DMS53 treated with DMSO at 0.1 percent for 48 hours (cell line): ENCODE results near the gene SLC48A1.

Experiments used
- DNase-seq: peaks from one replicate; lab custom pipeline; 2025; ENCODE audit not compliant: unreplicated experiment; lab: John Stamatoyannopoulos, UW

SLC48A1 gene

DNA sequence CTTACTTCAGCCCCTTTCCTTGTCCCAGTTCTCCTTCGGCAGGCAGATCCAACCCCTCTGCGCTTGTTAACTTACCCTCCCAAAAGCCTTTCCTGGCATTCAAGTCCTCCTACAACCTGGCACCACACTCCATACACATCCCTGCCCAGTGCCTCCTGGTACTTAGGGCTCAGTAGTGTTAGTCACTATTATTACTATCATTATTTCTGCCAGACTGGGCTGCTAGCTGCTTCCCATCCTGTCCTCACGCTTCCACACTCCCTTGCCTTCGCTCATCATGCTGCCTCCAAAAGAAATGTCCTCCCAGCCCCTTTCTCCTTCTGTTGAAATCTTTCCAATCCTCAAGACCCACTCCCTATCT, 48.3 kb downstream of the SLC48A1 start:
- DNase-seq, result no peak

DNA sequence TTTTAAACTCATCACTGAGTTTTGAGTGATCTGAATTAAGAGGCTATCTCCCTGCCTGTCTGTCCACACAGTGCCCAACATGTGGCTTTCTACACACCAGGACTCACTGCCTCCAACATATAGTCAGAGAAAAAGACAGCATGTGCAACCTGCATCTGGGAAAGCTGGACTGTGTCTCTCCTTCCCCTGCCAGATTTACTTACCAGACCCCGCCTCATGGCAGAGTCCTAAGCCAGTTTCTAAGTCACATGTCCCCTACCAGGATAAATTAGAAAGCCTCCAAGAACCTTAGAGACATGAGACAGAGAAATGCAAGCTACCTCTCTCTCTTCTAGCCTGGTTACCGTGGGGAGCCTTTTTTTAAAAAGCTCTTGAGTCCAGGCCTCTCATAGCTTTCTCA, 49.4 kb downstream of the SLC48A1 start:
- DNase-seq, result no peak

DNA sequence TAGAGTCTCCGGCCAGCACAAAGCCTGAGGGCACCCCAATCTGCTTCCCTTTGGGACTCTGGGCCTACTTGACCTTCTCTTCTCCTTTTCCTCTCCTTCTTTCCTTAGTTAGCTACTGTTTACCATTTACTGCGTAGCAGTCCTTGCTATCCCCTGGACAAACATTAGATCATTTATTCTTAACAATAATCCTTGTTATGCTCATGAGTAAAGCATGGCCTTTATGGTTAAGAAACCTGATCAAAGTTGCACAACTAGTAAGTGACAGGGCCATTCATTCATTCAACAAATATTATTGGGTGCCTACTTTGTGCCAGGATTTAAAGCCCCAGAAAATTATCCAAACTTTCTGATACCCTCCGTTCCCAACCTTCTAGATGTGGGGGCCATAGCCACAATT, 49.8 kb downstream of the SLC48A1 start:
- DNase-seq, result no peak

DNA sequence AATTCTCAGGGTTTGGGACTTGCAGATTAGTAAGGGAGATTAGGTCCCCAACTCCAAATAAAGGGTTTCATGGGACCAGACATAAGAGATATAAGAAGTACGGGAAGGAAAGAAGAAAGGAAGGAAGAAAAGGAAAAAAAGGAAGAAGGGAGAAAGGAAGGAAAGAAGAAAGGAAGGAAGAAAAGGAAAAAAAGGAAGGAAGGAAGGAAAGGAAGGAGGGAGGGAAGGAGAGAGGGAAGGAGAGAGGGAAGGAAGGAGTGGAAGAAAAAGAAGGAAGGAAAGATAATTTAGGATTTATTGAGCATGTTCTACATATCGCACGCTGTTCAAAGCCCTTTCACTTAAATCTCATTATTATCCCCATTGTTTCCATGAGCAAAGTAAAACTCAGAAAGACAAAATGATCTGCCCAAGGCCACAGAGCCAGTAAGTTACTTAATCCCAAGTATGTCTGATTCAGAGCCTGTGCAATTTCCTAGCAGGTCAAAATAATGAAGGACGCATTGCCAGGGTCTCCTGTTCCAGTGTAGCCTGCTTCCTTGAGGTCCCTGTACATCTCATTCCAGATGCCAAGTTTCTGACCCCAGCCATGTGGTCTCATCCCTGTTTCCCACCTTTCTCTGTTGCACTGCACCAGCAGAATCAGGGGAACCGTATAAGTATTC, 50.5 kb downstream of the SLC48A1 start:
- DNase-seq, result no peak

DNA sequence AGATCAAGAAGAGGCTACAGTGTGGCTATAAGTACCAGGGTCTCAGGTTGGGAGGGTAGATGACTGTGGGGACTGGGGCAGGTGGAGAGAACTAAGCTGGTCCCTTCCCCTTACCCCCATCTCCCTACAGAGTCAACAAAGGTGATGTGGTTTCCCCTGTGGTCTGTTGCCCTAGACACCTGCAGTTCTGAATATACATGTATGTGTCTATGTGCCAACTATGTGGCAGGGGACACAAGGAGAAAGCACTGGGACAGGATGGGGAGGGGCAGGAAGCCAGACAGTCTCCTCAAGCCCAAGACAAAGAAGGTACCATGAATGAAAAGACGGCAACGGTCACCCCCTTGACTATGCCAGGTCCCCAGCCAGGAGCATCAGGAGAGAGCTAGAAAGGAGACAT, 51.2 kb downstream of the SLC48A1 start:
- no peak for DNase-seq

DNA sequence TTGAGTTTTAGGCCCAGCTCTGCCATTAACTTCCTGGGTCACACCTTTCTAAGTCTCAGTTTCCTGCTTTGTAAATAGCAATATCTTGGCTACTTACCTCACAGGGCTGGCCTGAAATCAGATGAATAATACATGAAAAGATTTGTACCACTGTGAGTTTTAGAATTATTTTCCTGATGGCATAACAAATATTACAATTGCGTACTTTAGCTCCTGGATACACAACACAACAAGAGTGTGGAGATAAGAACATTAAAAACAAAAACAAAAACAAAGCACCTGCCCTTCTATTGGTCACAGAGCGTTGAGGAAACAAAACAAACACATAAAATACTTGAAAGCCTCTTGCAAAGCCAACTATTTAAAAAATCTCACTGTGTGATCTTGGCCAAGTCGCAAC, 51.6 kb downstream of the SLC48A1 start:
- DNase-seq, result no peak

DNA sequence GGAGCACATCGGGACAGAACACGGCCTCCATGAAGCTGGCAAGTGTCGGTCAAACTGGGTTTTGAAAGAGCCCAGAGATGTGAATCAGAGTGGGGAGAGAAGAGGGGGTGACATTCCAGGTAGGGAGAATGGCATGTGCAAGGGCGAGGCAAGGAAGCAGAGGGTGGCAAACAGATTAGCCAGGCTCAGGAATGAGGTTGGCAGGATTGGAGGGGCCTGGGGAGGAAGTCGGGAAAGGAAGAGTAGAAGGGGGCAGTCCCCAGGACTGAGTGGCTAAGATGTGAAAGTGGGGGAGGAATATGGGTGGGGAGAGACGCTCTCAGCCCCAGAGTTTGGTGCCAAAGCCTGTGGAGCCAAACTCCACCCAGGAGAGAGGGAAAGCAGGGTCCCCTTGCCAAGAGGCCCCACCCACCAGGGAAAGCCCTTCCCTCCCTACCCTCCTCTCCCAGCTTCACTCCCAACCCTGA, 52.2 kb downstream of the SLC48A1 start:
- no peak for DNase-seq

DNA sequence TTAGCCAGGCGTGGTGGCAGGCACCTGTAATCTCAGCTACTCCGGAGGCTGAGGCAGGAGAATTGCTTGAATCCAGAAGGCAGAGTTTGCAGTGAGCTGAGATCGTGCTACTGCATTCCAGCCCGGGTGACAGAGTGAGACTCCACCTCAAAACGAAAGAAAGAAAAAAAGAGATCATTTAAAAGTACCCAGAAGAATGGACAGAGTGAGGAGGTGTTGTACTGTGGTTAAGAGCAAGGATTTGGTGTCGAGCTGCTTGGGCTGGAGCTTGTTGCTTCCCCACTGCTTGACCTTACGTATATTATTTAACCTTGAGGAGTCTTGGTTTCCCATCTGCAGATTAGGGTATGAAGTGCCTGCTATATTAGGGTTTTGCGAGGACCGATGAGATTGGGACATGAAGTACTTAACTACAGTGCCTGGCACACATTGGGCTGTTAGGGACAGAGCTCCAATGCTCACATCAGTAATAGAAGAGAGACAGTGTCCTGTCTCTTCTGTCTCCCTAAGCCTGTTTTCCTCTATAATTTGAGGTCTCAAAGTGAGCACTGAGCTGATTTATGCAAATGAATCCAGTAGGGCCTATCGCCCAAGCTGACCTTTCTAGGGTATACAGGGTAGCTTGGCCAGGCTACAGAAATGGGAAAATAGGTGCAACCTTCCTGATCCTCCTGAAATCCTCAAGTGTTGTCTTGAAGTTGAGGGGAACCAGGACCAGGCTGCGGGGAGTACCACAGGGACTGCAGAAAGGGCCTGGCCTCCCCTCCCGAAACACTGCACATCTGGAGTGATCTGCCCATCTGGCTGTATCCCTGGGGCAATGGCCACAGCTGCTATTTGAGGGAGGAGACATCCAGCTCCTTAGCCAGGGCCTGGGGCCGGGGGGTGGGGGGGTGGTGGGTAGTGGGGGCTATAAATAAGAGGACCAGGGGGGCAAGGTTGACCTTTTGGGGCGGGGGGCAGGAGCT, 55.3 kb downstream of the SLC48A1 start:
- no peak for DNase-seq

DNA sequence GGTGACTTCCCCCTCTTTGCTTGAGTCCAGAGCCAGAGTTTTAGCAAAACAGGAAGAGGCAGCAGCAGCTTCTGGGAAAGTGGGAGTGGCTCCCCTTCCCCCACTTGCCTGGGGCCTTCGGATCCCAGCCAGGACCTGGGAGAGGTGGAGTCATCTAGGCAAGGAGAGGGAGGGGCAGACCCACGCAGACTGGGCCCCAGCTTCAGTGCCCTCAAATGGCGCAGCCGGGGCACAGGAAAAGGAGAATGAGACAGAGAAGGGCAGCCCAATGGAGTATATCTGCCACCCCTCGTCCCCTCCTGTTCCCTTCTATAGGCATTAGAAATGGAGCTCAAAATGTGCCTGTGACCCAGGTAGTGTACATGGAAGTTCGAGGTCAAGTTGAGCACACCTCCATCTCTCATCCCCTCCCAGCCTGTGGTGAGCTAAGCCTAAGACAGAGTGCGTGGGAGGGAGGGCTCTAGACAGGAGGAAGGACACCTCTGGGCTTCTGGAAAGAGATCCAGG, 56.0 kb downstream of the SLC48A1 start:
- DNase-seq, result no peak

DNA sequence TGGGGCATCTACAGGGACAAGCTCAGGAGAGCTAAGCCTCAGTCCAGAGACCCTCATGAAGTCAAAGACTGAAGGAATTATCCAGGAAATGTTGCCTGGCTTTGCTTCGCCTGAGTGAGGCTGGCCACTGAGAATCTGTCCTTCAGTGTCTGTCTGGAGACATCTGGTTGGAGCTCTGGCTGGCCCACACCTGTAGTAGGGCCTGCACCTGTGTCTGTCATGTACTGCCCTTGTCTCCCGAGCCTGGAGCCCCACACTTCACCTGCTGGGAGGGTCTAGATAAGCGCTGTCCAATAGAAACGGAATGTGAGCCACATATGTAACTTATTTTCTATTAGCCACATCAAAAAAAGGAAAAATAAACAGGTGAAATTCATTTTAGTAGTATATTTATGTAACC, 56.5 kb downstream of the SLC48A1 start:
- DNase-seq, result no peak
